Astrocyte of the cerebellum (primary cell): ENCODE measurements around the gene MRPL23.
"Not testable (repeated sequence)": the region's sequence is repeated elsewhere in the genome, so short reads cannot be mapped to it uniquely, and the experiment has no call there.

ENCODE experiments used
- DNase-seq: peaks from one replicate; pipeline ENCODE4 v3.0.0-alpha.2; 2011; ENCODE audit warnings: low read depth
- H3K4me3 ChIP-seq: 2 replicates; pipeline ENCODE4 v1.5.1; 2011; ENCODE audit warnings: mild to moderate bottlenecking, low read depth, low read length, moderate library complexity
- CTCF ChIP-seq: IDR thresholded peaks from 2 replicates; pipeline ENCODE4 v1.5.1; 2012; ENCODE audit warnings: low read length, low read depth, moderate library complexity, mild to moderate bottlenecking; ENCODE audit errors: missing control alignments
- in situ Hi-C: cut with HindIII; loops from 2 replicates; pipeline ENCODE4 v1.10.0; 2017; ENCODE audit warnings: low sequenced_read_pairs

The MRPL23 gene

GRCh38 chr11:1938343-1939005 is 8.7 kb upstream of the MRPL23 start:
- no peak for TF ChIP-seq CTCF
- DNase-seq = no peak
- H3K4me3 ChIP-seq = no peak overlapping the region
- in situ Hi-C loops = no loop called here

GRCh38 chr11:1939006-1939625 is 8.0 kb upstream of the MRPL23 start:
- no peak for DNase-seq
- no peak for TF ChIP-seq CTCF
- in situ Hi-C loops = no loop called here
- H3K4me3 ChIP-seq = no peak overlapping the region

- in situ Hi-C loops, H3K4me3 ChIP-seq, DNase-seq: not testable (repeated sequence)
These were observed 7.3 kb upstream of the MRPL23 start for GRCh38 chr11:1939788-1940187.

GRCh38 chr11:1942558-1943260 is 4.4 kb upstream of the MRPL23 start:
- TF ChIP-seq CTCF = no peak
- no peak for DNase-seq
- in situ Hi-C loops = no loop called here
- no peak overlapping the region for H3K4me3 ChIP-seq

- in situ Hi-C loops = no loop called here
- no peak for TF ChIP-seq CTCF
- H3K4me3 ChIP-seq = no peak overlapping the region
- DNase-seq = no peak
These were observed 3.6 kb upstream of the MRPL23 start for GRCh38 chr11:1943576-1943975.

- in situ Hi-C loops = no loop called here
- H3K4me3 ChIP-seq = no peak overlapping the region
- no peak for DNase-seq
- TF ChIP-seq CTCF = no peak
These were observed 3.2 kb upstream of the MRPL23 start for GRCh38 chr11:1943977-1944376.
